Neural cell (in vitro differentiated cells): ENCODE results near the gene SLC44A2.

Experiments
- EP300 ChIP-seq: fragments of 450-650 bp; conservative IDR thresholded peaks from 2 replicates; pipeline ENCODE4 v1.6.1; 2014; ENCODE audit warnings: antibody characterized with exemption, mild to moderate bottlenecking, moderate library complexity; ENCODE audit not compliant: poor library complexity, severe bottlenecking
- EZH2 ChIP-seq: fragments of 200-600, 300-800 bp; shearing (Covaris generic), sonication (generic); IDR thresholded peaks from 2 replicates; pipeline ENCODE4 v1.6.1; 2014; ENCODE audit warnings: antibody characterized with exemption, low read length, borderline replicate concordance, mild to moderate bottlenecking; ENCODE audit not compliant: insufficient read depth, poor library complexity, severe bottlenecking
- MXI1 ChIP-seq: fragments of 450-650 bp; conservative IDR thresholded peaks from 2 replicates; pipeline ENCODE4 v1.6.1; 2014; ENCODE audit warnings: antibody characterized with exemption, mild to moderate bottlenecking; ENCODE audit not compliant: poor library complexity, severe bottlenecking
- TAF1 ChIP-seq: IDR thresholded peaks from 2 replicates; pipeline ENCODE4 v1.6.1; 2012; ENCODE audit warnings: low read depth
- TF ChIP-seq, protein P1 (sequence below): fragments of 450-650 bp; IDR thresholded peaks from 2 replicates; pipeline ENCODE4 v1.5.1; 2014; ENCODE audit warnings: antibody characterized with exemption, mild to moderate bottlenecking, moderate library complexity; ENCODE audit not compliant: poor library complexity, severe bottlenecking

- no peak for TF ChIP-seq EZH2
- TF ChIP-seq, protein P1, sequence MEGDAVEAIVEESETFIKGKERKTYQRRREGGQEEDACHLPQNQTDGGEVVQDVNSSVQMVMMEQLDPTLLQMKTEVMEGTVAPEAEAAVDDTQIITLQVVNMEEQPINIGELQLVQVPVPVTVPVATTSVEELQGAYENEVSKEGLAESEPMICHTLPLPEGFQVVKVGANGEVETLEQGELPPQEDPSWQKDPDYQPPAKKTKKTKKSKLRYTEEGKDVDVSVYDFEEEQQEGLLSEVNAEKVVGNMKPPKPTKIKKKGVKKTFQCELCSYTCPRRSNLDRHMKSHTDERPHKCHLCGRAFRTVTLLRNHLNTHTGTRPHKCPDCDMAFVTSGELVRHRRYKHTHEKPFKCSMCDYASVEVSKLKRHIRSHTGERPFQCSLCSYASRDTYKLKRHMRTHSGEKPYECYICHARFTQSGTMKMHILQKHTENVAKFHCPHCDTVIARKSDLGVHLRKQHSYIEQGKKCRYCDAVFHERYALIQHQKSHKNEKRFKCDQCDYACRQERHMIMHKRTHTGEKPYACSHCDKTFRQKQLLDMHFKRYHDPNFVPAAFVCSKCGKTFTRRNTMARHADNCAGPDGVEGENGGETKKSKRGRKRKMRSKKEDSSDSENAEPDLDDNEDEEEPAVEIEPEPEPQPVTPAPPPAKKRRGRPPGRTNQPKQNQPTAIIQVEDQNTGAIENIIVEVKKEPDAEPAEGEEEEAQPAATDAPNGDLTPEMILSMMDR, result no peak
- no peak for TF ChIP-seq TAF1
- TF ChIP-seq EP300, result no peak
- TF ChIP-seq MXI1, result no peak
These were observed 42.5 kb downstream of the SLC44A2 start for GRCh38 chr19:10667867-10668266.
